GM12864 (cell line): ENCODE results near the gene CHRDL2.

ENCODE experiments used
- DNase-seq: peaks from one replicate; pipeline ENCODE4 v3.0.0-alpha.2; 2011; ENCODE audit warnings: low read depth
- H3K4me3 ChIP-seq: 2 replicates; pipeline ENCODE4 v1.5.1; 2011; ENCODE audit warnings: mild to moderate bottlenecking, low read depth, low read length, control low read depth
- TF ChIP-seq, protein P1 (sequence below): IDR thresholded peaks from 2 replicates; pipeline ENCODE4 v1.5.1; 2011; ENCODE audit warnings: low read depth, mild to moderate bottlenecking, moderate library complexity, low read length, control low read depth, inconsistent platforms; ENCODE audit errors: missing control alignments

The CHRDL2 gene

DNA sequence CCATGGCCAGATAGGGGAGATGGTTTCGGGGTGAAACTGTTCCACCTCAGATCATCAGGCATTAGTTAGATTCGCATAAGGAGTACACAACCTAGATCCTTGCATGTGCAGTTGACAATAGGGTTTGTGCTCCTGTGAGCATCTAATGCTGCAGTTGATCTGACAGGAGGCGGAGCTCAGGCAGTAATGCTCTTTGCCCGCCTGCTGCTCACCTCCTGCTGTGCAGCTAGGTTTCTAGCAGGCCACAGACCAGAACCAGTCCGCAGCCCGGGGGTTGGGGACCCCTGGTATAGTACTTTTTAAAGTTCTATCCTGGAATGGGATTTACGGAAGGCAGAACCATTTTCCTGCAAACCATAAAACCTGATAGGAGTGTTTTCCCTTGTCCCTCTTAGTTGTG, 84.3 kb downstream of the CHRDL2 start:
- DNase-seq: no peak
- TF ChIP-seq, protein P1, sequence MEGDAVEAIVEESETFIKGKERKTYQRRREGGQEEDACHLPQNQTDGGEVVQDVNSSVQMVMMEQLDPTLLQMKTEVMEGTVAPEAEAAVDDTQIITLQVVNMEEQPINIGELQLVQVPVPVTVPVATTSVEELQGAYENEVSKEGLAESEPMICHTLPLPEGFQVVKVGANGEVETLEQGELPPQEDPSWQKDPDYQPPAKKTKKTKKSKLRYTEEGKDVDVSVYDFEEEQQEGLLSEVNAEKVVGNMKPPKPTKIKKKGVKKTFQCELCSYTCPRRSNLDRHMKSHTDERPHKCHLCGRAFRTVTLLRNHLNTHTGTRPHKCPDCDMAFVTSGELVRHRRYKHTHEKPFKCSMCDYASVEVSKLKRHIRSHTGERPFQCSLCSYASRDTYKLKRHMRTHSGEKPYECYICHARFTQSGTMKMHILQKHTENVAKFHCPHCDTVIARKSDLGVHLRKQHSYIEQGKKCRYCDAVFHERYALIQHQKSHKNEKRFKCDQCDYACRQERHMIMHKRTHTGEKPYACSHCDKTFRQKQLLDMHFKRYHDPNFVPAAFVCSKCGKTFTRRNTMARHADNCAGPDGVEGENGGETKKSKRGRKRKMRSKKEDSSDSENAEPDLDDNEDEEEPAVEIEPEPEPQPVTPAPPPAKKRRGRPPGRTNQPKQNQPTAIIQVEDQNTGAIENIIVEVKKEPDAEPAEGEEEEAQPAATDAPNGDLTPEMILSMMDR: no peak
- no peak overlapping the region for H3K4me3 ChIP-seq
